Natural killer cell (primary cell): ENCODE measurements around the gene DOCK2. TPM values are rescaled to one million over a fixed set of nuclear protein-coding genes. Genes with fewer than 3 reads are reported as not detected.
A peak's percentile ranks its signal among the peaks of the same experiment; 100 is the strongest.

Experiments used
- ATAC-seq, 3 donors: fragments of 150-1000 bp in 2 of 3; fragments of 200-7000 bp in 1 of 3; cut with Tn5 transposase; 1 replicate in 1 of 3; 2 replicates in 2 of 3; pipeline ENCODE4 v1.10.0; 2021; ENCODE audit warnings: mild to moderate bottlenecking in 2 of 3, moderate library complexity in 2 of 3
- DNase-seq, 2 donors: peaks; one replicate each; pipeline versions ENCODE4 v3.0.0 to v3.0.0-alpha.2; 2013 to 2021; ENCODE audit warnings: mixed read lengths in 1 of 2
- H3K27ac ChIP-seq: one replicate; pipeline ENCODE4 v1.5.1; 2013; ENCODE audit warnings: mild to moderate bottlenecking, low read length
- H3K27me3 ChIP-seq: one replicate; pipeline ENCODE4 v1.6.1; 2013; ENCODE audit warnings: low read length; ENCODE audit not compliant: control insufficient read depth, insufficient read depth
- H3K36me3 ChIP-seq: one replicate; pipeline ENCODE4 v1.6.1; 2013; ENCODE audit warnings: low read length; ENCODE audit not compliant: control insufficient read depth, insufficient read depth
- H3K4me1 ChIP-seq: one replicate; pipeline ENCODE4 v1.6.1; 2013; ENCODE audit warnings: low read length; ENCODE audit not compliant: control insufficient read depth, insufficient read depth
- H3K4me3 ChIP-seq: one replicate; pipeline ENCODE4 v1.5.1; 2013; ENCODE audit warnings: low read length
- H3K9me3 ChIP-seq: one replicate; pipeline ENCODE4 v1.6.1; 2013; ENCODE audit warnings: low read length; ENCODE audit not compliant: control insufficient read depth, insufficient read depth
- H3K27ac Mint-ChIP-seq, 2 donors: one replicate each; pipeline ENCODE4 v1.8.0; 2022; ENCODE audit warnings: mild to moderate bottlenecking in 2 of 2, mixed read lengths in 2 of 2, moderate library complexity in 1 of 2
- H3K27me3 Mint-ChIP-seq, 2 donors: one replicate each; pipeline ENCODE4 v1.8.0; 2022; ENCODE audit warnings: low read depth in 2 of 2, mixed read lengths in 2 of 2
- H3K36me3 Mint-ChIP-seq: one replicate; pipeline ENCODE4 v1.8.0; 2022; ENCODE audit warnings: mixed read lengths
- H3K4me1 Mint-ChIP-seq, 2 donors: one replicate each; pipeline ENCODE4 v1.8.0; 2022; ENCODE audit warnings: mixed read lengths in 2 of 2
- H3K4me3 Mint-ChIP-seq: one replicate; pipeline ENCODE4 v1.8.0; 2022; ENCODE audit warnings: mild to moderate bottlenecking, moderate library complexity, mixed read lengths
- H3K9me3 Mint-ChIP-seq, 2 donors: one replicate each; pipeline ENCODE4 v1.8.0; 2022; ENCODE audit warnings: mixed read lengths in 2 of 2
- CTCF ChIP-seq: fragments of 200-600 bp; IDR thresholded peaks from one replicate; pipeline ENCODE4 v1.8.0; 2022; ENCODE audit warnings: antibody characterized with exemption
- WGBS: methylation state at CpG from one replicate; pipeline ENCODE4 v1.1.7; 2013; ENCODE audit warnings: missing lambda C conversion rate; ENCODE audit not compliant: insufficient coverage; 5-methylcytosine and 5-hydroxymethylcytosine counted together
- intact Hi-C: fragments of 100-400 bp; cut with micrococcal nuclease; formaldehyde crosslinking; loops from one replicate; pipeline ENCODE4 v1.14.2; 2022
- total RNA-seq, 4 donors: library from RNA; stranded (reverse); fragments of 120-200 nt in 1 of 4; gene quantifications; one replicate each; pipeline versions ENCODE4 v1.2.3 to v1.2.4, GENCODE V29; 2013 to 2022

DOCK2 gene
- 100 to 1,000 TPM; 317 to 361 (median 320) TPM for total RNA-seq
- 319 TPM for total RNA-seq (2013)

DNA sequence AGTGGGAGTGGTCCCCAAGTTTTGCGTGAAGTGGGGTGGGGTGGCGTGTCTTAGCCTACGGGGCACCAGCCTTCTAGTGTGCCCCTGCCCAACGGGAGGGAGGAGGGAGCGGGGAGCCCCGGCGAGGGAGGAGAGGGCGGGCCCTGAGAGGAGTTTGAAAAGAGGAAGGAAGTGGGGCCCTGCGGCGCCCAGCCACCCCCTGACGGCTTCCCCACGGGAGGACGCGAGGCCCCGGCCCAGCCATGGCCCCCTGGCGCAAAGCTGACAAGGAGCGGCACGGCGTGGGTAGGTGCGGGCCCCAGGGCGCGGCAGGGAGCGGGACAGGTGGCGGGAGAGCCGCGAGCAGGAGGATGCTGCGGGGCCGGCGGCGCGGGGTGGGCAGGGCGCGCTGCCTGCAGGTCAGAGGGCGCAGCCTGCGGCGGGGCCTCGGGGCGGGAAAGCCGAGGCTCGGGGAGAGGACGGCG lies at the start of gene DOCK2:
DOCK2 (plus strand) TSS at position 191 of the 464 bp plus-strand sequence; CDS start at position 243, 52 bp downstream.
- intact Hi-C loops: loop anchor here (2.0 kb wide), 1 partner anchor 14 kb away; no protein-coding TSS in a partner anchor
- peak; percentile 66 to 83 (median 77) for ATAC-seq
- no peaks in the 10 kb centered on the region for H3K36me3 Mint-ChIP-seq

DNA sequence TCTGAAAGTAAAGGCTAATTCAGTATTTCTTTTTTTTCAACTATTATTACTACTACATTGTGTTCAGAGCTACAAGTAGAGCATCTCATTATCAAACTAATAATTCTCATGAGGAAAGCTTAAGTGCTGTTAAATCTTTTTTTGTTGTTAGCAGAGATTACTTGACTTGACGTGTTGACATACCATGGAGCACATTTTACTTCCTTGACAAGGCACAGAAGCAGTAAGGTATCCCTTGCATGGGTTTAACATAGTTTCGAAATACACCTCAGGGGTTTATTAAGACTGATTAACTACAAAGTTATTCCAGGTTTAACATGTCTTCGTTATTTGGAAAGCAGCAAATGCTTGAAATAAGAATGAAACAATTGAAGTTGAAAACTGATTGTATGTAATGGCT lies 46.5 kb upstream of the DOCK2 start:
- Mint-ChIP-seq H3K9me3 (no peaks in the 10 kb centered on the region), H3K27ac (no peak overlapping the region), H3K27me3 (no peaks in the 10 kb centered on the region), H3K4me3 (no peak overlapping the region), H3K36me3 (peaks cover 39% of the 10 kb centered on the region), H3K4me1 (peaks cover 0 to 13% of the 10 kb centered on the region in 2 donors)
- H3K4me3 ChIP-seq: no peak overlapping the region
- ATAC-seq (no peak), DNase-seq (no peak)
- no peak overlapping the region for H3K27ac ChIP-seq
- H3K27me3 ChIP-seq: no peaks in the 10 kb centered on the region
- no peak for TF ChIP-seq CTCF
- no peaks in the 10 kb centered on the region for H3K9me3 ChIP-seq
- H3K4me1 ChIP-seq: no peaks in the 10 kb centered on the region
- intact Hi-C loops: no loop called here
- peaks cover 46% of the 10 kb centered on the region for H3K36me3 ChIP-seq
- WGBS: 97% methylated on average over 3 of the region's 3 CpGs

More for the DNA sequence above, at the start of gene DOCK2:
- peak within 1 kb of the TSS; percentile 82 for H3K27ac ChIP-seq
- DNase-seq: peak; percentile 44 to 74
- Mint-ChIP-seq H3K27me3 (no peaks in the 10 kb centered on the region), H3K4me3 (peak within 1 kb of the TSS; percentile 95), H3K27ac (peak within 1 kb of the TSS; percentile 91 to 94), H3K4me1 (peaks cover 54 to 59% of the 10 kb centered on the region in 2 donors), H3K9me3 (peaks cover 0 to 5% of the 10 kb centered on the region in 2 donors)
- no peaks in the 10 kb centered on the region for H3K27me3 ChIP-seq
- under 1% methylated on average over 42 of the region's 42 CpGs for WGBS
- H3K4me3 ChIP-seq: peak within 1 kb of the TSS; percentile 86
- H3K36me3 ChIP-seq: peaks cover 7% of the 10 kb centered on the region
- H3K9me3 ChIP-seq: no peaks in the 10 kb centered on the region
- H3K4me1 ChIP-seq: peaks cover 35% of the 10 kb centered on the region
- TF ChIP-seq CTCF: no peak

- TF ChIP-seq CTCF: no peak
- DNase-seq (no peak), ATAC-seq (no peak)
- Histone ChIP-seq H3K9me3 (no peaks in the 10 kb centered on the region), H3K27me3 (no peaks in the 10 kb centered on the region), H3K36me3 (peaks cover 50% of the 10 kb centered on the region), H3K4me3 (no peak overlapping the region), H3K27ac (no peak overlapping the region), H3K4me1 (no peaks in the 10 kb centered on the region)
- Mint-ChIP-seq H3K27ac (no peak overlapping the region), H3K4me1 (peaks cover 0 to 6% of the 10 kb centered on the region in 2 donors), H3K27me3 (no peaks in the 10 kb centered on the region), H3K4me3 (no peak overlapping the region), H3K36me3 (peaks cover 40% of the 10 kb centered on the region), H3K9me3 (no peaks in the 10 kb centered on the region)
- intact Hi-C loops: no loop called here
- 0% methylated on average over 1 of the region's 1 CpG for WGBS
Measured at GRCh38 chr5:169591636-169592035, 45.4 kb upstream of the DOCK2 start.
